OCI-LY7 (cell line): ENCODE results near the gene IRF8. TPM values are rescaled to one million over a fixed set of nuclear protein-coding genes. Genes with fewer than 3 reads are reported as not detected.

Experiments used
- Bru-seq: library from RNA; stranded (reverse); fragments of 400-500 nt; gene quantifications from one replicate; lab custom pipeline; 2021; lab: Mats Ljungman, UMichigan
- BruChase-seq, 2 experiments: library from RNA; stranded (reverse); fragments of 400-500 nt; gene quantifications; one replicate each; lab custom pipeline; 2021; lab: Mats Ljungman, UMichigan
- BruUV-seq: library from RNA; stranded (reverse); fragments of 400-500 nt; replicated peaks from 2 replicates; lab custom pipeline; 2021; lab: Mats Ljungman, UMichigan
- CTCF ChIA-PET: fragments of 300-600 bp; sonication (Branson Sonifier 250); formaldehyde crosslinking; loops from one replicate; lab custom pipeline; 2022; ENCODE audit warnings: antibody characterized with exemption; ENCODE audit not compliant: unreplicated experiment; lab: Charles Lee
- POLR2A ChIA-PET: fragments of 300-600 bp; sonication (Branson Sonifier 250); formaldehyde crosslinking; loops from one replicate; lab custom pipeline; 2022; ENCODE audit warnings: antibody characterized with exemption; lab: Charles Lee
- DNase-seq: peaks from one replicate; pipeline ENCODE4 v3.0.0-alpha.2; 2015; ENCODE audit warnings: low spot score
- H2AFZ ChIP-seq: fragments of 200-600 bp; sonication (generic), shearing (Covaris generic); 2 replicates; pipeline ENCODE4 v1.6.1; 2014; ENCODE audit warnings: mild to moderate bottlenecking, antibody characterized with exemption, low read length, moderate library complexity
- H3K27ac ChIP-seq: fragments of 200-600 bp; sonication (generic); 2 replicates; pipeline ENCODE4 v1.5.1; 2014; ENCODE audit warnings: mixed run types, low read depth, mild to moderate bottlenecking, moderate library complexity, low read length, inconsistent platforms; ENCODE audit not compliant: poor library complexity, severe bottlenecking
- H3K36me3 ChIP-seq: fragments of 200-600 bp; sonication (generic); 2 replicates; pipeline ENCODE4 v1.6.1; 2014; ENCODE audit warnings: mild to moderate bottlenecking, antibody characterized with exemption, low read length, moderate library complexity, mixed read lengths; ENCODE audit not compliant: insufficient read depth
- H3K4me1 ChIP-seq: fragments of 200-600 bp; sonication (generic); 2 replicates; pipeline ENCODE4 v1.5.1; 2014; ENCODE audit warnings: mild to moderate bottlenecking, low read length; ENCODE audit not compliant: insufficient read depth, poor library complexity, severe bottlenecking
- H3K4me2 ChIP-seq: fragments of 200-600 bp; sonication (generic); 2 replicates; pipeline ENCODE4 v1.6.1; 2014; ENCODE audit warnings: mild to moderate bottlenecking, low read length
- H3K4me3 ChIP-seq: fragments of 200-600 bp; sonication (generic); 2 replicates; pipeline ENCODE4 v1.5.1; 2014; ENCODE audit warnings: mild to moderate bottlenecking, low read depth, low read length; ENCODE audit not compliant: poor library complexity, severe bottlenecking
- H3K79me2 ChIP-seq: fragments of 200-600 bp; sonication (generic); 2 replicates; pipeline ENCODE4 v1.6.1; 2016; ENCODE audit warnings: low read depth, mild to moderate bottlenecking, low read length, moderate library complexity, mixed read lengths; ENCODE audit not compliant: insufficient read depth
- H3K9me2 ChIP-seq: fragments of 200-600 bp; sonication (generic); 2 replicates; pipeline ENCODE4 v1.6.1; 2016; ENCODE audit warnings: mild to moderate bottlenecking, low read length, mixed read lengths; ENCODE audit not compliant: insufficient read depth
- H3K9me3 ChIP-seq: fragments of 200-600 bp; sonication (generic); 2 replicates; pipeline ENCODE4 v1.6.1; 2014; ENCODE audit warnings: mild to moderate bottlenecking, mixed run types, low read length, mixed read lengths
- H4K20me1 ChIP-seq: fragments of 200-600 bp; sonication (generic); 2 replicates; pipeline ENCODE4 v1.6.1; 2014; ENCODE audit warnings: mild to moderate bottlenecking, antibody characterized with exemption, low read length, moderate library complexity, mixed read lengths; ENCODE audit not compliant: insufficient read depth
- CTCF ChIP-seq: fragments of 200-600 bp; sonication (generic); conservative IDR thresholded peaks from 2 replicates; pipeline ENCODE4 v1.5.1; 2014; ENCODE audit warnings: mild to moderate bottlenecking, antibody characterized with exemption, low read length, moderate library complexity, mixed read lengths
- EZH2phosphoT487 ChIP-seq: fragments of 200-600 bp; sonication (generic); IDR thresholded peaks from 2 replicates; pipeline ENCODE4 v1.6.1; 2018; ENCODE audit warnings: low read depth, borderline replicate concordance, mild to moderate bottlenecking, mixed run types, antibody characterized with exemption, low read length, moderate library complexity, mixed read lengths
- intact Hi-C: fragments of 100-400 bp; cut with micrococcal nuclease; formaldehyde crosslinking; loops from one replicate; pipeline ENCODE4 v1.10.0; 2022; ENCODE audit not compliant: unreplicated experiment
- long read RNA-seq: library from polyadenylated mRNA; stranded (forward); transcript quantifications from one replicate; pipeline ENCODE4 v2.0.0, GENCODE V29; 2022
- total RNA-seq, 2 experiments: library from RNA; depleted of rRNA in 1 of 2; stranded (reverse); fragments of >200 nt in 1 of 2; shearing (Covaris generic) in 1 of 2; gene quantifications; 2 replicates each; pipeline ENCODE4 v1.2.3, GENCODE V29; 2014 to 2022

The IRF8 gene
- total RNA-seq (2014; rRNA removed; shearing (Covaris generic)) (181 and 188 TPM in 2 replicates), total RNA-seq (2022) (210 and 224 TPM in 2 replicates), Bru-seq, nascent RNA (percentile 96 among the genes with signal in this experiment), BruChase-seq, experiment 1, labeled RNA remaining after a 6-hour chase (percentile 94 among the genes with signal in this experiment), BruChase-seq, experiment 2, labeled RNA remaining after a 2-hour chase (percentile 96 among the genes with signal in this experiment)
- long read RNA-seq, transcript IRF8-201 (9 exons, 3,030 nt) = major isoform, 579 of 812 reads
- long read RNA-seq, partial matches to known transcripts = 59 of 812 reads
- long read RNA-seq, other reads (novel, unspliced or antisense) = 171 of 812 reads

GRCh38 chr16:85898521-85899442 is at the start of gene IRF8:
TSS of gene IRF8 (plus strand) at chr16:85899162. CDS start at chr16:85903016, 3,854 bp downstream.
- Histone ChIP-seq H3K4me1 (peaks cover 51% of the 10 kb centered on the region), H3K9me2 (no peaks in the 10 kb centered on the region), H2AFZ (peak within 1 kb of the TSS; percentile 44), H3K36me3 (peaks cover 46% of the 10 kb centered on the region), H3K4me3 (peak within 1 kb of the TSS; percentile 96), H3K9me3 (no peaks in the 10 kb centered on the region), H3K27ac (peak within 1 kb of the TSS; percentile 99), H3K79me2 (peaks cover 61% of the 10 kb centered on the region), H4K20me1 (peaks cover 5% of the 10 kb centered on the region; the same call in 1 of the 2 replicates), H3K4me2 (peak within 1 kb of the TSS; percentile 85)
- ChIA-PET POLR2A (interaction anchor here (0.6 to 3.7 kb wide), 10 partner anchors 10 to 93 kb away, joined by 3 to 27 read pairs (median 4); no protein-coding TSS in a partner anchor), CTCF (interaction anchor here (0.5 to 1.5 kb wide), 3 partner anchors 10 to 164 kb away, joined by 3 to 5 read pairs (median 3); no protein-coding TSS in a partner anchor)
- intact Hi-C loops = loop anchor here (1.0 to 10.0 kb wide), 2 partner anchors 10 to 116 kb away; no protein-coding TSS in a partner anchor
- peak; percentile 92 for DNase-seq
- BruUV-seq = no TSS peak
- no peak for TF ChIP-seq EZH2phosphoT487
- TF ChIP-seq CTCF = no peak

GRCh38 chr16:85849388-85849787 is 49.6 kb upstream of the IRF8 start:
- no peak overlapping the region for H2AFZ ChIP-seq
- CTCF ChIA-PET = no interaction called here
- no peak for DNase-seq
- H3K4me2 ChIP-seq = no peak overlapping the region
- H3K27ac ChIP-seq = no peak overlapping the region
- POLR2A ChIA-PET = interaction anchor here (0.7 kb wide), 1 partner anchor 17 kb away, joined by 5 read pairs; no protein-coding TSS in a partner anchor
- H3K9me2 ChIP-seq = no peaks in the 10 kb centered on the region
- TF ChIP-seq CTCF (no peak), EZH2phosphoT487 (no peak)
- intact Hi-C loops = no loop called here
- peaks cover 5% of the 10 kb centered on the region for H3K4me1 ChIP-seq
- H3K36me3 ChIP-seq = no peaks in the 10 kb centered on the region
- H3K4me3 ChIP-seq = no peak overlapping the region
- no peaks in the 10 kb centered on the region for H3K9me3 ChIP-seq
- no peaks in the 10 kb centered on the region for H4K20me1 ChIP-seq
- no peaks in the 10 kb centered on the region for H3K79me2 ChIP-seq
- no TSS peak for BruUV-seq
